ENCODE data around the gene ZNF474.

ZNF474 gene

GRCh38 chr5:122183098-122183787, 53.9 kb downstream of the ZNF474 start:
- peak; percentile 87 for DNase-seq

GRCh38 chr5:122183788-122184170, 54.4 kb downstream of the ZNF474 start:
- DNase-seq: no peak

DNA sequence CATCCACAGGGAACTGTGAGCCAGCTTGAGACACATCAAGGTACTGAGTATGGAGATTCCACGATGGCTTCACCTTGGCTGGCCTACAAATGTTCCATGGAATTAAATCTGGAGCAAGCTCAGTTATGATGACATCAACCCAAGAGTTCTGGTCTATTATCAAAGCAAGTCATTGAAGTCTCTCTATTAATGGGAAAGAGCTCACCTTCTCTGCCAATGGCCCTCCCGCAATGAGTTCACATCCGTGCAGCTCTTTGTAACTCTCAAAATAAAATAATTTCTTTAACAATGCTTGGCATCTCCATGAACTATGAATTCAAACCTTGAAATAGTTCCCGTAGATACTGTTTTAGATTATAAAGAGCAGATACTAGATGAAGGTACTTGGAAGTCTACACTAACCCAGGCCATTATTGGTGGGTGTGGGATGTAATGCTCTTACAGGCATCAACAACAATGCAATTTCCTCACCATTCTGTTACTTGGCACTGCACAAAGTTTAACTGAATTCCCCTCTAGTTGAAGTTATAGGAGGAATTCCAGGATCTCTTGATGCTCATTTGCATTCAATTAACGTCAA, 55.4 kb downstream of the ZNF474 start:
- no peak for DNase-seq

- no peak for DNase-seq
These were observed 58.1 kb downstream of the ZNF474 start for GRCh38 chr5:122187426-122187825.

DNA sequence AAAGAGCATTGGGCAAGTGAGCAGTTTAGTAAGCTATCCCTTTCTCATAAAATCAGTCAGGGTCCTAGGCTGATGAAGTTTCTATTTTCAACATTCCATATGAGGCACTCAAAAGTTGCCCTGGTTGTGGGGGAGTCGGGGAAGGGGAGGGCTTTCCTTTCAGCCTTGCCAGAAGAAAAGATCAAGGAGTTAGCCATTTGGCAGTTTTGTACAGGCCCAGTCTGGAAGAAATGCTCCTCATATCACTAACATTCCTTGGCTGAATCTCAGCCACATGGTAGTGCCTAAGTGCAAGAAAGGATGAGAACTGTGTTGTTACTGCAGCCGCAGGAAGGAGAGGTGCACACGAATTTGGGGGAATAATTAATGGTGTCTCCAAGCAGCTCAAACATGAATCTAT, 60.8 kb downstream of the ZNF474 start:
- no peak for DNase-seq

GRCh38 chr5:122192497-122193496, 63.5 kb downstream of the ZNF474 start:
- peak; percentile 70 for DNase-seq

DNA sequence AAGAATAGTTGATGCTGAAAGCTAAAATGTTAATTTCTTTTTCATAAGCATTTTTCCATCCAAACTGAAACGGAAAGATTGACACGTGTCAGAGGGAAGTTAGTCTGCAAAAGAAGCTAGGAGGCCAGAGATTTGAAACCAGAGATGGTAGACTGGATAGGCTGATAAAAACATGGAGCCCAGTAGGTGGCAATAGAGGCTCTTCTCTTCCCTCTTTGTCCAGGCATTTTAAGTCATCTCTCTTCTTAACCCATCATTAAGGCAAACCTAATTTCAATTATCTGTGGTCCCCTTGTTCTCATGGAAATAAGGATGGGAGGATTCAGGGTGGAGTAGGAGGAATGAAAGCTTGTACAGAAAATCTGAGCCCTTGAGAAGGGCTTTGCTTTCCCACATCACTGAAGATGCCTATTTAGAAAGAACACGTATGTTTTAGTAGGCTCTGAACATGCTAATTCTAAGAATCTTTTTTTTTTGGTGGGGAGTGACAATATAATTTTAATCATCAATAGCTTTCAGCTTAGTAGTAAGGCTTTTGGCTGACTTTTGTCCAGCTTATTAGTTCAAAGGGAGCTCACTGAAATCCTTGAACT, 66.6 kb downstream of the ZNF474 start:
- DNase-seq: peak; percentile 61

- DNase-seq: no peak
These were observed 69.8 kb downstream of the ZNF474 start for GRCh38 chr5:122199146-122199545.

- no peak for DNase-seq
These were observed 71.1 kb downstream of the ZNF474 start for GRCh38 chr5:122200450-122200849.

- no peak for DNase-seq
These were observed 71.5 kb downstream of the ZNF474 start for GRCh38 chr5:122200865-122201264.

DNA sequence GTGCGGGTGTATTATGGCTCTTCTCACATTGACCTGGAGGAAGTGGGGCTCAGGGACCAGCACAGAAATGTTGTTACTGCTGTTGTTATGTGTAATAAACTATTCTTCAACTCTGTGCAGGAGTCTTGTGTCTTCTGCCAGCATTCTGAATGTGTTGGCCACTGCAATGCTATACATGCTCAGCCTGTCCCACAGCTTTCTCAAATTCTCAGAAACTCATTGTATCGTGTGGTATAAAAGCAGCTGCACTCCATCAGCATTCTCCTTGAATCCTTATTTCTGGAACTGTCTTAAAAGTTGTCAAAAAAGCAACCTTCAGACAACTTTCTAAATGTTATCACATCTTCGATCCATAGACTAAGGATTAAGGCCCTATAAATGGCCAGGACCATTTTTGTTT, 72.0 kb downstream of the ZNF474 start:
- no peak for DNase-seq

GRCh38 chr5:122202952-122203351, 73.6 kb downstream of the ZNF474 start:
- DNase-seq: peak; percentile 23
